B cell (primary cell): Measurements from ENCODE around the gene ACY1. TPM values are rescaled to one million over a fixed set of nuclear protein-coding genes. Genes with fewer than 3 reads are reported as not detected.

Source experiments
- ATAC-seq: fragments of 200-7000 bp; cut with Tn5 transposase; one replicate; pipeline ENCODE4 v1.10.0; 2021; ENCODE audit warnings: low read depth, mild to moderate bottlenecking, moderate number of reproducible peaks, moderate library complexity
- CTCF ChIA-PET: fragments of 350-600 bp; sonication (Branson Sonifier 250); formaldehyde crosslinking; loops from one replicate; lab custom pipeline; 2021; ENCODE audit warnings: antibody characterized with exemption, inconsistent platforms; lab: Charles Lee
- POLR2A ChIA-PET: fragments of 350-600 bp; sonication (Branson Sonifier 250); formaldehyde crosslinking; loops from one replicate; lab custom pipeline; 2021; ENCODE audit warnings: antibody characterized with exemption; lab: Charles Lee
- DNase-seq: peaks from one replicate; pipeline ENCODE4 v3.0.0; 2013
- H2AFZ ChIP-seq: 2 replicates; pipeline ENCODE4 v1.6.1; 2012; ENCODE audit warnings: mild to moderate bottlenecking, low read depth, low read length; ENCODE audit not compliant: insufficient read depth, poor library complexity, severe bottlenecking
- H3K27ac ChIP-seq, 2 donors: 1 replicate in 1 of 2; 2 replicates in 1 of 2; pipeline ENCODE4 v1.5.1; 2012 to 2013; ENCODE audit warnings: low read length in 2 of 2, mild to moderate bottlenecking in 2 of 2, moderate library complexity in 1 of 2
- H3K27me3 ChIP-seq, 4 experiments: fragments of 200-600 bp in 1 of 4; sonication (generic) in 1 of 4; replicated peaks in 1 of 4; 1 replicate in 2 of 4; 2 replicates in 2 of 4; pipeline versions ENCODE4 v1.6.1 to v1.7.0; 2013 to 2016; ENCODE audit warnings: low read length in 3 of 4, mild to moderate bottlenecking in 2 of 4, mixed read lengths in 1 of 4, moderate library complexity in 1 of 4; ENCODE audit not compliant: insufficient read depth in 4 of 4, control insufficient read depth in 3 of 4; ENCODE audit errors: control extremely low read depth in 1 of 4
- H3K36me3 ChIP-seq, 2 experiments: replicated peaks in 1 of 2; 1 replicate in 1 of 2; 2 replicates in 1 of 2; pipeline versions ENCODE4 v1.6.1 to v1.7.1; 2013; ENCODE audit warnings: low read length in 1 of 2; ENCODE audit not compliant: insufficient read depth in 2 of 2, control insufficient read depth in 1 of 2; ENCODE audit errors: control extremely low read depth in 1 of 2, extremely low read depth in 1 of 2
- H3K4me1 ChIP-seq, 2 donors: fragments of 200-600 bp in 1 of 2; sonication (generic) in 1 of 2; 1 replicate in 1 of 2; 2 replicates in 1 of 2; pipeline versions ENCODE4 v1.5.1 to v1.6.1; 2013 to 2017; ENCODE audit warnings: low read length in 2 of 2; ENCODE audit not compliant: control insufficient read depth in 2 of 2, insufficient read depth in 2 of 2
- H3K4me2 ChIP-seq: replicated peaks from 2 replicates; pipeline ENCODE3; 2012; ENCODE audit warnings: mild to moderate bottlenecking, low read depth, low read length; ENCODE audit not compliant: poor library complexity, severe bottlenecking
- H3K4me3 ChIP-seq, 5 experiments: fragments of 200-600 bp in 1 of 5; sonication (generic) in 1 of 5; 1 replicate in 3 of 5; 2 replicates in 2 of 5; pipeline versions ENCODE4 v1.5.1 to v1.7.0; 2011 to 2016; ENCODE audit warnings: low read length in 4 of 5, mild to moderate bottlenecking in 4 of 5, low read depth in 2 of 5, control low read depth in 1 of 5, moderate library complexity in 1 of 5; ENCODE audit not compliant: insufficient read depth in 1 of 5; ENCODE audit errors: control extremely low read depth in 1 of 5, extremely low read depth in 1 of 5
- H3K79me2 ChIP-seq: fragments of 200-600 bp; sonication (generic); one replicate; pipeline ENCODE4 v1.6.0; 2016; ENCODE audit warnings: low read length; ENCODE audit not compliant: control insufficient read depth, insufficient read depth
- H3K9ac ChIP-seq: fragments of 200-600 bp; sonication (generic); 2 replicates; pipeline ENCODE4 v1.6.1; 2017; ENCODE audit warnings: mild to moderate bottlenecking, low read length, moderate library complexity
- H3K9me3 ChIP-seq, 3 donors: one replicate each; pipeline versions ENCODE4 v1.6.1 to v1.7.1; 2013; ENCODE audit warnings: low read length in 2 of 3; ENCODE audit not compliant: control insufficient read depth in 2 of 3, insufficient read depth in 1 of 3; ENCODE audit errors: control extremely low read depth in 1 of 3
- H4K20me1 ChIP-seq: 2 replicates; pipeline ENCODE4 v1.6.0; 2012; ENCODE audit warnings: mild to moderate bottlenecking, low read length; ENCODE audit not compliant: insufficient read depth, control insufficient read depth, poor library complexity, severe bottlenecking
- H3K27ac Mint-ChIP-seq: one replicate; pipeline ENCODE4 v1.8.0; 2021; ENCODE audit warnings: mixed read lengths
- H3K27me3 Mint-ChIP-seq: one replicate; pipeline ENCODE4 v1.8.0; 2021; ENCODE audit warnings: mixed read lengths
- H3K4me1 Mint-ChIP-seq: one replicate; pipeline ENCODE4 v1.8.0; 2021; ENCODE audit warnings: mixed read lengths
- H3K4me3 Mint-ChIP-seq: one replicate; pipeline ENCODE4 v1.8.0; 2021; ENCODE audit warnings: mixed read lengths
- H3K9me3 Mint-ChIP-seq: one replicate; pipeline ENCODE4 v1.8.0; 2022; ENCODE audit warnings: mixed read lengths; ENCODE audit not compliant: insufficient read depth
- EZH2 ChIP-seq: IDR thresholded peaks from 2 replicates; pipeline ENCODE4 v1.6.1; 2012; ENCODE audit warnings: borderline replicate concordance, low read depth, mild to moderate bottlenecking, moderate library complexity, low read length; ENCODE audit not compliant: insufficient read depth, poor library complexity, severe bottlenecking
- WGBS: methylation state at CpG from one replicate; pipeline ENCODE4 v1.1.5; 2013; ENCODE audit warnings: missing lambda C conversion rate; ENCODE audit not compliant: insufficient coverage; 5-methylcytosine and 5-hydroxymethylcytosine counted together
- intact Hi-C: fragments of 100-400 bp; cut with micrococcal nuclease; formaldehyde crosslinking; loops from one replicate; pipeline ENCODE4 v1.10.0; 2022
- polyA plus RNA-seq: library from polyadenylated mRNA; depleted of rRNA; stranded (reverse); fragments of >200 nt; gene quantifications from 2 replicates; pipeline ENCODE4 v1.2.3, GENCODE V29; 2012
- total RNA-seq, 2 donors: library from RNA; stranded (reverse); fragments of 120-200 nt in 1 of 2; gene quantifications; 1 replicate in 1 of 2; 2 replicates in 1 of 2; pipeline versions ENCODE4 v1.2.3 to v1.2.4, GENCODE V29; 2013 to 2022
- TF ChIP-seq, protein P1 (sequence below): fragments of 200-600 bp; IDR thresholded peaks from one replicate; pipeline ENCODE4 v1.8.0; 2022; ENCODE audit warnings: antibody characterized with exemption, mild to moderate bottlenecking

ACY1 gene
- total and polyA plus RNA-seq, 2 donors (not counting 1 experiment from before 2014, with no cell fraction given), result 14.6 to 26.2 TPM

DNA sequence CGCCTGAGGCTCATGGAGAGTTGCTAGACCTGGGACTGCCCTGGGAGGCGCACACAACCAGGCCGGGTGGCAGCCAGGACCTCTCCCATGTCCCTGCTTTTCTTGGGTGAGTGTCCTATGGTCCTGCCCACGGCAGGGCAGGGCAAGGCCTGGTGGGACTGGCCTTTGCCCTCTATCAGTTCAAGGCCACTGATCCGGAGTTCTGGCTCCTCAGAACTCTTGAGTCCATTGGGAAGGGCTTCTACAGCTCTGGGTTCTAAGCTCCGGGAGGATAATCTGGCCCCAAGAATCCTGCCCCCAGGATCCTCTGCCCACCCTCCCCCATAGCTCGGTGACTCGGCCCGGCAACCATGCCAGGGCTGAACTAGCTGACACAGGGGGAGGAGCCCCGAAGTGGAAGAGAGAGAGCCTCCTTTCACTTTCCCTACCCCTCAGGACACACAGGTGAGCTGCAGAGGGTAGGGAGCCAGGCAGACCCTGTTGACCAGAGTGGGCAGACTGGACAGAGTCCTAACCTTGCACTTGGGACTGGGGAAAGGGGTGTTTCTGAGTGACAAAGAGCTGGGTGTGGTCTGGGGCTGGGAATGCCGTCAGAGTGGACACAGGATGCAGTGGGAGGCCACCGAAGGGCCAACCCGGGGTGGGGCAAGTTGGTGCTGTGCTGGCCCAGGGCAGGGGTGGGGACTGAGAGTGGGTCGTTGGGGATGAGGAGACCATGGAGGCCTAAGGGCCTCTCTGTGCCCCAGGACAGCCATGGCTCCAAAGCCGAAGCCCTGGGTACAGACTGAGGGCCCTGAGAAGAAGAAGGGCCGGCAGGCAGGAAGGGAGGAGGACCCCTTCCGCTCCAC is 40.5 kb upstream of the ACY1 start:
- POLR2A ChIA-PET, result interaction anchor here (0.6 to 2.5 kb wide), 3 partner anchors 31 to 513 kb away, joined by 3 to 13 read pairs (median 6); partner anchors contain the start of genes ABHD14A, ABHD14B, NISCH and RPL29
- Histone ChIP-seq H3K4me2 (peak overlapping the region; percentile 96), H3K36me3 (peaks cover 0 to 19% of the 10 kb centered on the region in 2 experiments), H3K27ac (peak overlapping the region; percentile 72 to 74), H3K4me1 (peaks cover 22 to 26% of the 10 kb centered on the region in 2 donors), H3K79me2 (peaks cover 21% of the 10 kb centered on the region), H3K27me3 (no peaks in the 10 kb centered on the region), H3K9me3 (no peaks in the 10 kb centered on the region), H3K9ac (peak overlapping the region; percentile 78), H3K4me3 (peak overlapping the region; percentile 43 to 90 (median 88)), H4K20me1 (no peaks in the 10 kb centered on the region), H2AFZ (peak overlapping the region; percentile 92)
- no peaks in the 10 kb centered on the region for H3K9me3 Mint-ChIP-seq
- peak overlapping the region; percentile 94 for H3K27ac Mint-ChIP-seq
- DNase-seq, result peak; percentile 74
- H3K27me3 Mint-ChIP-seq, result no peaks in the 10 kb centered on the region
- CTCF ChIA-PET, result interaction anchor here (1.0 to 3.4 kb wide), 11 partner anchors 20 to 251 kb away, joined by 3 to 45 read pairs (median 6); partner anchors contain the start of genes ABHD14A, ABHD14B and PCBP4
- 69% methylated on average over 14 of the region's 17 CpGs for WGBS
- TF ChIP-seq, protein P1, sequence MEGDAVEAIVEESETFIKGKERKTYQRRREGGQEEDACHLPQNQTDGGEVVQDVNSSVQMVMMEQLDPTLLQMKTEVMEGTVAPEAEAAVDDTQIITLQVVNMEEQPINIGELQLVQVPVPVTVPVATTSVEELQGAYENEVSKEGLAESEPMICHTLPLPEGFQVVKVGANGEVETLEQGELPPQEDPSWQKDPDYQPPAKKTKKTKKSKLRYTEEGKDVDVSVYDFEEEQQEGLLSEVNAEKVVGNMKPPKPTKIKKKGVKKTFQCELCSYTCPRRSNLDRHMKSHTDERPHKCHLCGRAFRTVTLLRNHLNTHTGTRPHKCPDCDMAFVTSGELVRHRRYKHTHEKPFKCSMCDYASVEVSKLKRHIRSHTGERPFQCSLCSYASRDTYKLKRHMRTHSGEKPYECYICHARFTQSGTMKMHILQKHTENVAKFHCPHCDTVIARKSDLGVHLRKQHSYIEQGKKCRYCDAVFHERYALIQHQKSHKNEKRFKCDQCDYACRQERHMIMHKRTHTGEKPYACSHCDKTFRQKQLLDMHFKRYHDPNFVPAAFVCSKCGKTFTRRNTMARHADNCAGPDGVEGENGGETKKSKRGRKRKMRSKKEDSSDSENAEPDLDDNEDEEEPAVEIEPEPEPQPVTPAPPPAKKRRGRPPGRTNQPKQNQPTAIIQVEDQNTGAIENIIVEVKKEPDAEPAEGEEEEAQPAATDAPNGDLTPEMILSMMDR, result no peak
- no peak for TF ChIP-seq EZH2
- peak overlapping the region; percentile 95 for H3K4me3 Mint-ChIP-seq
- no peak for ATAC-seq
- H3K4me1 Mint-ChIP-seq, result peaks cover 36% of the 10 kb centered on the region
- intact Hi-C loops, result loop anchor here (1.0 to 5.0 kb wide), 8 partner anchors 31 to 556 kb away; partner anchors contain the start of genes ABHD14B, MANF, POC1A and RPL29
